Common myeloid progenitor, CD34-positive (primary cell): Measurements from ENCODE around the gene CROCC.

Experiments used
- CTCF ChIA-PET: fragments of 350-600 bp; sonication (Branson Sonifier 250); formaldehyde crosslinking; loops from one replicate; lab custom pipeline; 2021; ENCODE audit warnings: antibody characterized with exemption; lab: Charles Lee
- POLR2A ChIA-PET: fragments of 350-600 bp; sonication (Branson Sonifier 250); formaldehyde crosslinking; loops from one replicate; lab custom pipeline; 2021; ENCODE audit warnings: antibody characterized with exemption; lab: Charles Lee
- DNase-seq, 3 donors: peaks; one replicate each; pipeline versions ENCODE4 v3.0.0 to v3.0.0-alpha.2; 2013
- H3K27ac ChIP-seq, 2 experiments: 1 replicate in 1 of 2; 2 replicates in 1 of 2; pipeline ENCODE4 v1.7.0; 2013; ENCODE audit warnings: inconsistent platforms in 2 of 2, low read length in 2 of 2, mild to moderate bottlenecking in 2 of 2, low read depth in 1 of 2, moderate library complexity in 1 of 2; ENCODE audit not compliant: severe bottlenecking in 2 of 2, insufficient read depth in 1 of 2, poor library complexity in 1 of 2
- H3K27me3 ChIP-seq, 5 experiments: replicated peaks in 2 of 5; 1 replicate in 3 of 5; 2 replicates in 2 of 5; pipeline versions ENCODE4 v1.6.1 to v1.7.0; 2013; ENCODE audit warnings: low read length in 4 of 5, mild to moderate bottlenecking in 2 of 5, moderate library complexity in 2 of 5, inconsistent platforms in 1 of 5; ENCODE audit not compliant: insufficient read depth in 5 of 5, control insufficient read depth in 4 of 5
- H3K36me3 ChIP-seq, 4 experiments: 1 replicate in 2 of 4; 2 replicates in 2 of 4; pipeline versions ENCODE4 v1.6.1 to v1.7.0; 2013; ENCODE audit warnings: low read length in 3 of 4, control low read depth in 1 of 4, mild to moderate bottlenecking in 1 of 4; ENCODE audit not compliant: control insufficient read depth in 4 of 4, insufficient read depth in 4 of 4
- H3K4me1 ChIP-seq, 4 experiments: 1 replicate in 3 of 4; 2 replicates in 1 of 4; pipeline versions ENCODE4 v1.6.1 to v1.7.1; 2013; ENCODE audit warnings: low read length in 3 of 4, mild to moderate bottlenecking in 3 of 4, control low read depth in 1 of 4, inconsistent platforms in 1 of 4, moderate library complexity in 1 of 4; ENCODE audit not compliant: control insufficient read depth in 4 of 4, insufficient read depth in 4 of 4; ENCODE audit errors: control extremely low read depth in 1 of 4
- H3K4me3 ChIP-seq, 7 experiments: 1 replicate in 4 of 7; 2 replicates in 3 of 7; pipeline versions ENCODE4 v1.5.1 to v1.7.0; 2013; ENCODE audit warnings: mild to moderate bottlenecking in 7 of 7, low read length in 6 of 7, moderate library complexity in 6 of 7, inconsistent platforms in 2 of 7, low read depth in 2 of 7, control low read depth in 1 of 7; ENCODE audit not compliant: insufficient read depth in 4 of 7, control insufficient read depth in 1 of 7; ENCODE audit errors: extremely low read depth in 1 of 7
- H3K9me3 ChIP-seq, 5 experiments: 1 replicate in 4 of 5; 2 replicates in 1 of 5; pipeline versions ENCODE4 v1.6.1 to v1.7.1; 2013; ENCODE audit warnings: low read length in 4 of 5, mild to moderate bottlenecking in 2 of 5, inconsistent platforms in 1 of 5, low read depth in 1 of 5, moderate library complexity in 1 of 5; ENCODE audit not compliant: control insufficient read depth in 4 of 5, insufficient read depth in 2 of 5; ENCODE audit errors: control extremely low read depth in 1 of 5
- WGBS: methylation state at CpG from one replicate; pipeline ENCODE4 v1.1.5; 2013; ENCODE audit not compliant: insufficient coverage; 5-methylcytosine and 5-hydroxymethylcytosine counted together

Gene CROCC

DNA sequence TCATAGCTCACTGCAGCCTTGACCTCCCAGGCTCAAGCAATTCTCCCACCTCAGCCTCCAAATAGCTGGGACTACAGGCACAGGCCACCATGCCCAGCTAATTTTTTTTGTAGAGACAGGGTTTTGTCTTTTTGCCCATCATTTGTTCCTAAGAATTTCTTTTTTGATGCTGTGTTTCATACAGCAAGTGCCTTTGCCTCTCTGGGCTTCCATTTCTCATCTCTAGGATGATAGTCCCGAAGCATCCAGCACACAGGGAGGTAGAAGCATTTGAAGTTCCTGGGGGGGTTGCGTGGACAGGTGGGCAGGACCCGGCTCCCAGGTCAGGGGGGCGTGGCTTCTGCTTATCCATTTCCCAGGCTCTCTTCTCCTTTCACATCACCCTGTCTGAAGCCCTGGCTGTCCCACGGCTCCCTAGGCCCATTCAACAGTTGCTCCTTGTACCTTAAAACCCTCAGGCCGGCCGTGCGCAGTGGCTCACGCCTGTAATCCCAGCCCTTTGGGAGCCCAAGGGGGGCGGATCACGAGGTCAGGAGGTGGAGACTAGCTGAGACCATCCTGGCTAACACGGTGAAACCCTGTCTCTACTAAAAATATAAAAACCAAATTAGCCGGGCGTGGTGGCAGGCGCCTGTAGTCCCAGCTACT lies 86.6 kb downstream of the CROCC start:
- Histone ChIP-seq H3K4me1 (peaks cover 5 to 42% (median 39%) of the 10 kb centered on the region in 4 experiments), H3K4me3 (no peak overlapping the region), H3K27me3 (no peaks in the 10 kb centered on the region), H3K9me3 (no peaks in the 10 kb centered on the region), H3K27ac (no peak overlapping the region), H3K36me3 (peaks cover 3 to 23% (median 20%) of the 10 kb centered on the region in 4 experiments)
- ChIA-PET CTCF (interaction anchor here (1.3 to 2.4 kb wide), 2 partner anchors 13 to 21 kb away, joined by 4 to 6 read pairs; no protein-coding TSS in a partner anchor), POLR2A (interaction anchor here (0.6 kb wide), 1 partner anchor 353 kb away, joined by 4 read pairs; no protein-coding TSS in a partner anchor)
- WGBS: 96% methylated on average over 8 of the region's 15 CpGs
- DNase-seq: no peak

DNA sequence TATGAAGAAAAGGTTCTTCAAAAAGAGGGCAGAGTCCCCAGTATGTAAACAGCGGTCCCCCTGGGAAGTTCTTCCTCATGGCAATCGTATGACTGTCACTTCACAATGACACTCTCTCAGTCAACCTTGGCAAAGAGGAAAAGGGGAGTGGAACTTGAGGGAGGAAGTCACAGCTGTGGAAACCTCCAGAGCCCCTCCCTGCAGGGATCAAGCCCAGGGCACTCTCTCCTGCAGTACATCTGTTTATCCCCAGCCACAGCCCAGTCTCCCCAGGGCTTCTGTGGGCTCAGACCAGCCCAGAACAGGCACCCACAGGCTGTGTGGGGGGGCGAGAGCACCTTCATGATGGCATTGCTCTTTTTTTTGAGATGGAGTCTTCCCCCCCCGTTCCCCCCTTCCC lies 88.0 kb downstream of the CROCC start:
- H3K4me1 ChIP-seq: peaks cover 9 to 56% (median 53%) of the 10 kb centered on the region in 4 experiments
- POLR2A ChIA-PET: interaction anchor here (1.0 to 1.8 kb wide), 4 partner anchors 9 to 20 kb away, joined by 3 to 5 read pairs (median 4); no protein-coding TSS in a partner anchor

DNA sequence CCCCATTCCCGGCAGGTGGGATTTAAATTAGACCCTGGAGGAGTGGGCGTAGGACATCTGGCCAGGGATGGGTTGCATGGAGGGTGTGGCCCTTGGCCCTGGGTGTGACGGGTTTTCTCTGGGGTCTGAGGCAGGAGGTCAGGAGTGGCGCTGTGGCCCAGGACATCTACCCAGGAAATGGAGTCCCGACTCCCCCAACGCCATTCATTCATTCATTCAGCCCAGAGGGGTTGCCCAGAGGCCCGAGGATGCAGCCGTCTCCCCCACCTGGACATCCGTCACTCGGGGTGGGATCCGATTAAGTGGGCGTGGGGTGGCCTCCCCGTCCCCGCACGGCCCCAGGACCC lies 89.3 kb downstream of the CROCC start:
- peak in 2 of 3 donors; percentile 15 to 30 for DNase-seq
- no peaks in the 10 kb centered on the region for H3K27me3 ChIP-seq
- H3K27ac ChIP-seq: no peak overlapping the region
- WGBS: 0% methylated on average over 9 of the region's 15 CpGs
- ChIA-PET POLR2A (interaction anchor here (0.8 to 1.8 kb wide), 3 partner anchors 12 to 22 kb away, joined by 3 to 4 read pairs (median 4); no protein-coding TSS in a partner anchor), CTCF (interaction anchor here (0.9 to 2.2 kb wide), 6 partner anchors 10 to 96 kb away, joined by 3 to 9 read pairs (median 5); no protein-coding TSS in a partner anchor)
- peaks cover 9 to 59% (median 55%) of the 10 kb centered on the region in 4 experiments for H3K4me1 ChIP-seq
- H3K9me3 ChIP-seq: no peaks in the 10 kb centered on the region
- peaks cover 0 to 4% (median 0%) of the 10 kb centered on the region in 4 experiments for H3K36me3 ChIP-seq
- H3K4me3 ChIP-seq: peak overlapping the region; percentile 27 to 87 (median 77)

More for the DNA sequence above, 88.0 kb downstream of the CROCC start:
- 37% methylated on average over 3 of the region's 4 CpGs for WGBS
- Histone ChIP-seq H3K27ac (no peak overlapping the region), H3K36me3 (peaks cover 0 to 13% (median 9%) of the 10 kb centered on the region in 4 experiments), H3K27me3 (no peaks in the 10 kb centered on the region), H3K4me3 (peak overlapping the region in 1 of 7 experiments; percentile 25), H3K9me3 (no peaks in the 10 kb centered on the region)
- DNase-seq: peak in 2 of 3 donors; percentile 35 to 36
- CTCF ChIA-PET: interaction anchor here (0.6 to 2.4 kb wide), 11 partner anchors 8 to 60 kb away, joined by 3 to 9 read pairs (median 4); no protein-coding TSS in a partner anchor

DNA sequence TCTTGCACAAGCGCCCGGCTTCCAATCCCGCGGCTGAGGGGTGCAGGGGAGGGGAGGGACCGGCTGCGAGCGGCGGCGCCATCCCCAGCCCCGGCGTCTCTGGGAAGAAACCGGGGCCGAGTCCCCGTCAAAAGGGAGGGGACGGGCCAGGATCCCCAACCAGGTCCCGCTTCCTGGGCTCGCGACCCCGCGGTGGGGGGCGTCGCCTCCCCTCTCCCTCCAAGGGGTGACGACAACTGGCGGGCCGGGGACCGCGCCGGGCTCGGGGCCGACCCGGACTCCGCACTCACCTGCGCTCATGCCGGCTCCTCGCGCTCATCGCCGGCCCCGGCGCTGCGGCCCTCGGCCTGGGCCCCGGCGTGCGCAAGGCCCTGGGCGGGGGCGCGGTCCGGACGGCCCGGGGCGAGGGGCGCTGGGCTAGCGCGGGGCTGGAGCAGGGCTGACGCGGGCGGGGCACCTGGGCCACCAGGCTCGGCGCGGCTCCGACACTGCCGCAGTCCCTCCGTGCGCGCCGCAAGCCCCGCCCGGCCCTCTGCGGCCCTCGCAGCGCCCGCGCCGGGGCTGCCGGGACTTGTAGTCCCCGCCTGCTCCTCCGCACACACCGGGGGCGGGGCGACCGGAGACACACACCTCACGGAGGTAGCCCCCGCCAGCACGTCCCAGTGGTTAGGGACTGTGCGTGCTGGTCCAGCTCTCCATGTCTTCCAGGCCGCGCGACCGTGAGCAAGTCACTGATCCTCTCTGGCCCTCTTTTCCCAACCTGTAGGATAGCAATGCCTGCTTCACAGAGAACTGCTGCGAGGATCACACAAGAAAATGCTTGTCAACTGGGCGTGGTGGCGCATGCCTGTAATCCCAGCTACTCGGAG lies 89.9 kb downstream of the CROCC start, which contains the start of gene ATP13A2:
ATP13A2 (minus strand) TSS at position 490 of the 869 bp plus-strand sequence; CDS start at position 300, 190 bp downstream.
- CTCF ChIA-PET: interaction anchor here (1.0 to 3.3 kb wide), 3 partner anchors 9 to 34 kb away, joined by 3 to 14 read pairs (median 4); no protein-coding TSS in a partner anchor
- no peak within 1 kb of the TSS for H3K27ac ChIP-seq
- WGBS: 3% methylated on average over 68 of the region's 94 CpGs

DNA sequence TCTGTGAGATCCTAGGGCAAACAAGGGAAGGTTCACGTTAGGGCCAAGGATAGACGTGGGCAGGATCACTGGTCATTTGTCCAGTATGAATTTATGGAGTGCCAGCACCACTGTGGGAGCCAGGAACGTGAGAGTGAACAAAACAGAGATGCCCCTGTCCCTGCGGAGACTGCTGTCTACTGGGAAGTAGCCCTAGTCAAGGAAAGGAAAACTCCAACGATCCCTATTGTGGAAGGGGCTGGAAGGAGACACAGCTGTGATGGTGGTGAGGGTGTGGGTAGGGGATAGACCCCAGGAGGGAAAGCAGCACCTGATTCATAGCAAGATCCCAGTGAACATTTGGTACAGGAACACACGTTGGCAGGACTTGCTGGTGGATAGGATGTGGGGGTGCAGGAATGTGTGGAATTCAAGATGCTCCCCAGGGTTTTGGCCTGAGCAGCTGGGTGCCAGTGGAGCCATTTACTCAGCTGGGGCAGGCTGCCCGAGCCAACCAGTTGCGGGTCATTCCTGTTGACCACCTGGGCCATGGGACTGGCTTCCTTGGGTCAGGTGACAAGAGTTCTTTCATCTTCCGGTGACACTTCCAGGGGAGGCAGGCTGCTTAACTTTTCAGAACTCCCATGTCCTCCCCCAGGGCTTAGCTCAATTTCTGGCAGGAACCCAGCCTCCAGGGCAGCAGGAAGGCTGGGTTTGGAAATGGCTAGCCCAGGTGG lies 91.2 kb downstream of the CROCC start:
- H3K9me3 ChIP-seq: no peaks in the 10 kb centered on the region
- no peak overlapping the region for H3K4me3 ChIP-seq
- WGBS: 94% methylated on average over 9 of the region's 9 CpGs
- ChIA-PET POLR2A (interaction anchor here (0.6 to 1.2 kb wide), 4 partner anchors 11 to 108 kb away, joined by 3 to 7 read pairs (median 4); no protein-coding TSS in a partner anchor), CTCF (interaction anchor here (0.6 to 3.3 kb wide), 7 partner anchors 10 to 57 kb away, joined by 3 to 14 read pairs (median 3); no protein-coding TSS in a partner anchor)
- no peak overlapping the region for H3K27ac ChIP-seq
- H3K4me1 ChIP-seq: peaks cover 9 to 60% (median 55%) of the 10 kb centered on the region in 4 experiments
- peaks cover 0 to 3% (median 1%) of the 10 kb centered on the region in 4 experiments for H3K36me3 ChIP-seq
- no peaks in the 10 kb centered on the region for H3K27me3 ChIP-seq
- no peak for DNase-seq

More for the DNA sequence above, 89.9 kb downstream of the CROCC start, which contains the start of gene ATP13A2:
- Histone ChIP-seq H3K4me3 (peak within 1 kb of the TSS; percentile 27 to 87 (median 77)), H3K36me3 (no peaks in the 10 kb centered on the region), H3K27me3 (no peaks in the 10 kb centered on the region), H3K9me3 (no peaks in the 10 kb centered on the region), H3K4me1 (peaks cover 9 to 60% (median 55%) of the 10 kb centered on the region in 4 experiments)
- POLR2A ChIA-PET: no interaction called here
- peak; percentile 65 to 82 (median 75) for DNase-seq
